Neural cell (in vitro differentiated cells): ENCODE data around the gene EMD. TPM values are rescaled to one million over a fixed set of nuclear protein-coding genes. Genes with fewer than 3 reads are reported as not detected.

Experiments
- H2AFZ ChIP-seq: fragments of 200-600, 300-800 bp; sonication (generic), shearing (Covaris generic); 2 replicates; pipeline ENCODE4 v1.6.0; 2014; ENCODE audit warnings: low read depth, mild to moderate bottlenecking, antibody characterized with exemption, low read length, moderate library complexity
- H3F3A ChIP-seq: fragments of 200-600 bp; shearing (Covaris generic); 2 replicates; pipeline ENCODE4 v1.6.1; 2016; ENCODE audit warnings: mild to moderate bottlenecking, moderate library complexity, mixed read lengths, antibody characterized with exemption, low read length; ENCODE audit not compliant: insufficient read depth, poor library complexity, severe bottlenecking
- H3K27ac ChIP-seq: fragments of 200-600, 300-800 bp; sonication (generic), shearing (Covaris generic); 2 replicates; pipeline ENCODE4 v1.5.1; 2014; ENCODE audit warnings: mild to moderate bottlenecking, low read length, moderate library complexity
- H3K27me3 ChIP-seq: fragments of 300-800, 200-600 bp; sonication (generic), shearing (Covaris generic); 2 replicates; pipeline ENCODE4 v1.6.0; 2014; ENCODE audit warnings: mild to moderate bottlenecking, low read depth, low read length, moderate library complexity; ENCODE audit not compliant: insufficient read depth
- H3K36me3 ChIP-seq: fragments of 300-800, 200-600 bp; sonication (generic), shearing (Covaris generic); 2 replicates; pipeline ENCODE4 v1.5.1; 2014; ENCODE audit warnings: mild to moderate bottlenecking, antibody characterized with exemption, low read length, moderate library complexity; ENCODE audit not compliant: insufficient read depth
- H3K4me2 ChIP-seq: fragments of 300-800, 200-600 bp; sonication (generic), shearing (Covaris generic); 2 replicates; pipeline ENCODE4 v1.6.0; 2014; ENCODE audit warnings: mild to moderate bottlenecking, low read length
- H3K4me3 ChIP-seq: fragments of 300-800, 200-600 bp; sonication (generic), shearing (Covaris generic); 2 replicates; pipeline ENCODE4 v1.5.1; 2014; ENCODE audit warnings: mild to moderate bottlenecking, low read length, moderate library complexity
- H3K79me2 ChIP-seq: fragments of 200-600 bp; shearing (Covaris generic); replicated peaks from 2 replicates; pipeline ENCODE4 v1.6.0; 2014; ENCODE audit warnings: mild to moderate bottlenecking, low read length, moderate library complexity; ENCODE audit not compliant: insufficient read depth
- H3K9ac ChIP-seq: fragments of 300-800, 200-600 bp; sonication (generic), shearing (Covaris generic); 2 replicates; pipeline ENCODE4 v1.6.1; 2016; ENCODE audit warnings: mild to moderate bottlenecking, low read length, mixed read lengths
- H3K9me2 ChIP-seq: fragments of 200-600 bp; shearing (Covaris generic); 2 replicates; pipeline ENCODE4 v1.6.1; 2016; ENCODE audit warnings: mild to moderate bottlenecking, low read length, mixed read lengths; ENCODE audit not compliant: insufficient read depth
- H3K9me3 ChIP-seq: fragments of 200-600, 300-800 bp; sonication (generic), shearing (Covaris generic); 2 replicates; pipeline ENCODE4 v1.6.1; 2016; ENCODE audit warnings: mild to moderate bottlenecking, mixed run types, low read length, moderate library complexity, mixed read lengths
- H4K20me1 ChIP-seq: fragments of 200-600 bp; shearing (Covaris generic); 2 replicates; pipeline ENCODE4 v1.6.1; 2016; ENCODE audit warnings: mild to moderate bottlenecking, mixed run types; ENCODE audit not compliant: insufficient read depth
- CTCF ChIP-seq: fragments of 450-650 bp; IDR thresholded peaks from 2 replicates; pipeline ENCODE4 v1.5.1; 2014; ENCODE audit warnings: antibody characterized with exemption, mild to moderate bottlenecking, moderate library complexity; ENCODE audit not compliant: poor library complexity, severe bottlenecking
- EP300 ChIP-seq: fragments of 450-650 bp; conservative IDR thresholded peaks from 2 replicates; pipeline ENCODE4 v1.6.1; 2014; ENCODE audit warnings: antibody characterized with exemption, mild to moderate bottlenecking, moderate library complexity; ENCODE audit not compliant: poor library complexity, severe bottlenecking
- EZH2 ChIP-seq: fragments of 200-600, 300-800 bp; shearing (Covaris generic), sonication (generic); IDR thresholded peaks from 2 replicates; pipeline ENCODE4 v1.6.1; 2014; ENCODE audit warnings: antibody characterized with exemption, low read length, borderline replicate concordance, mild to moderate bottlenecking; ENCODE audit not compliant: insufficient read depth, poor library complexity, severe bottlenecking
- MXI1 ChIP-seq: fragments of 450-650 bp; conservative IDR thresholded peaks from 2 replicates; pipeline ENCODE4 v1.6.1; 2014; ENCODE audit warnings: antibody characterized with exemption, mild to moderate bottlenecking; ENCODE audit not compliant: poor library complexity, severe bottlenecking
- POLR2AphosphoS5 ChIP-seq: IDR thresholded peaks from 2 replicates; pipeline ENCODE4 v1.6.1; 2012
- RAD21 ChIP-seq: fragments of 450-650 bp; conservative IDR thresholded peaks from 2 replicates; pipeline ENCODE4 v1.6.1; 2014; ENCODE audit warnings: antibody characterized with exemption, mild to moderate bottlenecking, moderate library complexity
- SMC3 ChIP-seq: fragments of 450-650 bp; conservative IDR thresholded peaks from 2 replicates; pipeline ENCODE4 v1.6.1; 2014; ENCODE audit warnings: antibody characterized with exemption, mild to moderate bottlenecking, moderate library complexity; ENCODE audit not compliant: poor library complexity
- TAF1 ChIP-seq: IDR thresholded peaks from 2 replicates; pipeline ENCODE4 v1.6.1; 2012; ENCODE audit warnings: low read depth
- polyA plus RNA-seq: library from polyadenylated mRNA; depleted of rRNA; stranded (reverse); fragments of >200 nt; gene quantifications from 2 replicates; pipeline ENCODE4 v1.2.3, GENCODE V29; 2014
- TF ChIP-seq, protein P1 (sequence below): IDR thresholded peaks from 2 replicates; pipeline ENCODE4 v1.6.1; 2012; ENCODE audit warnings: borderline replicate concordance

The EMD gene
- polyA plus RNA-seq, 1 donor from 2014 or later: 67.9 TPM

- TF ChIP-seq EZH2 (no peak), CTCF (no peak), RAD21 (no peak), POLR2AphosphoS5 (no peak), EP300 (no peak), SMC3 (no peak), TAF1 (no peak), MXI1 (no peak)
- TF ChIP-seq, protein P1, sequence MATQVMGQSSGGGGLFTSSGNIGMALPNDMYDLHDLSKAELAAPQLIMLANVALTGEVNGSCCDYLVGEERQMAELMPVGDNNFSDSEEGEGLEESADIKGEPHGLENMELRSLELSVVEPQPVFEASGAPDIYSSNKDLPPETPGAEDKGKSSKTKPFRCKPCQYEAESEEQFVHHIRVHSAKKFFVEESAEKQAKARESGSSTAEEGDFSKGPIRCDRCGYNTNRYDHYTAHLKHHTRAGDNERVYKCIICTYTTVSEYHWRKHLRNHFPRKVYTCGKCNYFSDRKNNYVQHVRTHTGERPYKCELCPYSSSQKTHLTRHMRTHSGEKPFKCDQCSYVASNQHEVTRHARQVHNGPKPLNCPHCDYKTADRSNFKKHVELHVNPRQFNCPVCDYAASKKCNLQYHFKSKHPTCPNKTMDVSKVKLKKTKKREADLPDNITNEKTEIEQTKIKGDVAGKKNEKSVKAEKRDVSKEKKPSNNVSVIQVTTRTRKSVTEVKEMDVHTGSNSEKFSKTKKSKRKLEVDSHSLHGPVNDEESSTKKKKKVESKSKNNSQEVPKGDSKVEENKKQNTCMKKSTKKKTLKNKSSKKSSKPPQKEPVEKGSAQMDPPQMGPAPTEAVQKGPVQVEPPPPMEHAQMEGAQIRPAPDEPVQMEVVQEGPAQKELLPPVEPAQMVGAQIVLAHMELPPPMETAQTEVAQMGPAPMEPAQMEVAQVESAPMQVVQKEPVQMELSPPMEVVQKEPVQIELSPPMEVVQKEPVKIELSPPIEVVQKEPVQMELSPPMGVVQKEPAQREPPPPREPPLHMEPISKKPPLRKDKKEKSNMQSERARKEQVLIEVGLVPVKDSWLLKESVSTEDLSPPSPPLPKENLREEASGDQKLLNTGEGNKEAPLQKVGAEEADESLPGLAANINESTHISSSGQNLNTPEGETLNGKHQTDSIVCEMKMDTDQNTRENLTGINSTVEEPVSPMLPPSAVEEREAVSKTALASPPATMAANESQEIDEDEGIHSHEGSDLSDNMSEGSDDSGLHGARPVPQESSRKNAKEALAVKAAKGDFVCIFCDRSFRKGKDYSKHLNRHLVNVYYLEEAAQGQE: no peak
- peak overlapping the region; percentile 92 for H3K9ac ChIP-seq
- H3K4me2 ChIP-seq: peak overlapping the region; percentile 65
- H3K27me3 ChIP-seq: no peaks in the 10 kb centered on the region
- no peak overlapping the region for H2AFZ ChIP-seq
- peak overlapping the region; percentile 89 for H3K27ac ChIP-seq
- H3K9me2 ChIP-seq: no peaks in the 10 kb centered on the region
- H3K9me3 ChIP-seq: no peaks in the 10 kb centered on the region
- H3K4me3 ChIP-seq: peak overlapping the region; percentile 78
- no peaks in the 10 kb centered on the region for H3K36me3 ChIP-seq
- no peaks in the 10 kb centered on the region for H4K20me1 ChIP-seq
- no peaks in the 10 kb centered on the region for H3F3A ChIP-seq
- peaks cover 9% of the 10 kb centered on the region for H3K79me2 ChIP-seq
These were observed 1.1 kb downstream of the EMD start for GRCh38 chrX:154380153-154380552.

- no peaks in the 10 kb centered on the region for H3K36me3 ChIP-seq
- H3K27ac ChIP-seq: no peak overlapping the region
- no peaks in the 10 kb centered on the region for H3K9me3 ChIP-seq
- H3K9me2 ChIP-seq: no peaks in the 10 kb centered on the region
- H3K9ac ChIP-seq: peak overlapping the region; percentile 92
- H2AFZ ChIP-seq: no peak overlapping the region
- H3F3A ChIP-seq: no peaks in the 10 kb centered on the region
- peak overlapping the region; percentile 78 for H3K4me3 ChIP-seq
- TF ChIP-seq SMC3 (no peak), CTCF (no peak), TAF1 (no peak), RAD21 (no peak), POLR2AphosphoS5 (no peak), EP300 (no peak), MXI1 (no peak), EZH2 (no peak)
- TF ChIP-seq, protein P1: no peak
- H3K79me2 ChIP-seq: peaks cover 9% of the 10 kb centered on the region
- no peaks in the 10 kb centered on the region for H4K20me1 ChIP-seq
- H3K27me3 ChIP-seq: no peaks in the 10 kb centered on the region
- no peak overlapping the region for H3K4me2 ChIP-seq
These were observed 1.7 kb downstream of the EMD start for GRCh38 chrX:154380787-154381186.
